ENCODE measurements around the gene PTPRQ.

PTPRQ gene

DNA sequence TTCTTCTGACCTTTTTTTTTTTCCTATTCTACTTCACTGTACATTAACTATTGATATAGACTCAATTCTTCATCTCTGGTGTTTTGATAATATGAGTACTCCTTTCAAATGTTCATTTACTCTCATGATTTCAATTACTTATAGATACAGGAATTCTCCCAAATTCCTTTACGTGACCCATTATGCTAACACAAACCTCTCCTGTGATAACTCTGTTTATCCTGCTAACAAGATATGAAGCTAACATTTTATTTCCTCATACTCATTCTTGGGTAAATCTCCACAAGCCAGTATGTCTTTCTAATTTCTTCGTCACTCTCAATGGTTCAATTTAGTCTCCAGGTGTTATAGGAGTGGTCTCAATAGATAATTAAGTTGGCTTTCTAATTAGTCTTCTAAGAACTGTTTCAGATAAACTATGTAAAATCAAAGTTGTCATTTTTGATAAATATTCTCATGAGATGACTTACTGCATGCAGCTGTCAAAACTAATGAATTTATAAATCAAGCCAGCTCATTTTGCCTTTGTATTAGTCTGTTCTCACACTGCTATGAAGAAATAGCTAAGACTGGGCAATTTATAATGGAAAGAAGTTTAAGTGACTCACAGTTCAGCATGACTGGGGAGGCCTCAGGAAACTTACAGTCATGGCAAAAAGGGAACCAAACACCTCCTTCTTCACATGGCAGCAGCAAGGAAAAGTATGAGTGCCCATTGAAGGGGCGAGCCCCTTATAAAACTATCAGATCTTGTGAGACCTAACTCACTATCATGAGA is 132.8 kb downstream of the PTPRQ start:
- no peaks in the 10 kb centered on the region for H3K27me3 Mint-ChIP-seq
- no peak overlapping the region for H3K4me3 Mint-ChIP-seq
- no peak for DNase-seq

DNA sequence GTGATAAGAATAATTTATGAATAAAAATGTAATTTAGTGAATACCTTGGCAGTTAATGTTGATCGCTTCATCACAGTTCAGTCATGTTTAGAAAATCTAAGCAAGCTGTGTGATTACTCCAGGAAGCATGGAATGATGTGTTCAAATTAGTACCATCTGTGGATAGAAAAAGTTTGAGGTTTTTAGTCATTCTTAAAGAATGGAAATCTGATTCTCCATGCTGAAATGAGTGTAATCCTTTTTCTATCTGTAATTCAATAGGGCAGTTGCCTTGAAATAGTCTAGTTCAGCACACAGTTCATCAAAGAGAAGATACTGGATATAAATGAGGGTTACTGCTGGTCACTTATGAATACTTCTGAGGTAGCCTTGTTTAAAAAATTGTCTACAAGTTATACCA is 136.2 kb downstream of the PTPRQ start:
- H3K9me3 Mint-ChIP-seq, result peaks cover 13% of the 10 kb centered on the region
- H3K4me1 Mint-ChIP-seq (ENCODE audit: low read depth), result no peaks in the 10 kb centered on the region
- no peak for DNase-seq
- no peaks in the 10 kb centered on the region for H3K36me3 Mint-ChIP-seq (ENCODE audit: low read depth)
- H3K27me3 Mint-ChIP-seq, result no peaks in the 10 kb centered on the region
- H3K27ac Mint-ChIP-seq, result no peak overlapping the region
- no peak overlapping the region for H3K4me3 Mint-ChIP-seq

More for the DNA sequence above, 132.8 kb downstream of the PTPRQ start:
- Mint-ChIP-seq H3K4me1 (ENCODE audit: low read depth) (no peaks in the 10 kb centered on the region), H3K9me3 (peaks cover 13% of the 10 kb centered on the region), H3K27ac (no peak overlapping the region), H3K36me3 (ENCODE audit: low read depth) (no peaks in the 10 kb centered on the region)

DNA sequence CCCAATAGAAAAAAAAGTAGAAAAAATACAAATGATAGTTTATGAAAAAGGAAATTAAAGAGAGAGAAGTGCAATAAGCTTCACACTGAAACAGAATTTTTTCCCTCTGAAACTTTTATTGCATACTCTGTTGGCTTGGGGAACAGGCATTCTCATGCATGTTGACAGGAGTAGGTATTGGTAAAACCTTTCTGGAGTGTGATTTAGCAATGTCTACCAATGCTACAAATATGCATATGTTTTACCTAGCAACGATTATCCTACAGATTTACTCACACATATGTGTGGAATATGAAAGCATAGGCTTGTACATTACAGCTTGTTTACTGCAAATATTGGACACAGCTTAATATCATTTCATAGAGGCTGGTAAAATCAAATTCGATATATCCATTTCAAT is 137.7 kb downstream of the PTPRQ start:
- H3K4me3 Mint-ChIP-seq, result no peak overlapping the region

DNA sequence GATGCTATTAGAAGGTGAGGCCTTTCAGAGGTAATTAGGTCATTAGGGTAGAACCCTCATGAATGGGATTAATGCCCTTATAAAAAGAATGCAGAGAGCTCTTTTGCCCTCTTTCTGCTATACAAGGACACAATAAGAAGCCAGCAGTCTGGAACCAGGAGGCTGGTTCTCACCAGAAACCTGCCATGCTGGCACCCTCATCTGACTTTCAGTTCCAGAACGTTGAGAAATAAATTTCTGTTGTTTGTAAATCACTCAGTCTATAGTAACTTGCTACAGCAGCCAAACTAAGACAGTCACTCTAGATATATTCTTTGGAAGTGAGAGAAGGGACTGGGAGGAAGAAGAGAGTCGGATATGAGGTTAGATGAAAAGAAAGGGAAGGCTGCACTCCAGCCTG is 138.4 kb downstream of the PTPRQ start:
- H3K4me3 Mint-ChIP-seq, result no peak overlapping the region
- H3K36me3 Mint-ChIP-seq (ENCODE audit: low read depth), result no peaks in the 10 kb centered on the region
- DNase-seq, result no peak
- H3K4me1 Mint-ChIP-seq (ENCODE audit: low read depth), result no peaks in the 10 kb centered on the region
- H3K27ac Mint-ChIP-seq, result no peak overlapping the region
- no peaks in the 10 kb centered on the region for H3K27me3 Mint-ChIP-seq
- H3K9me3 Mint-ChIP-seq, result peaks cover 9% of the 10 kb centered on the region

More for the DNA sequence above, 137.7 kb downstream of the PTPRQ start:
- H3K4me1 Mint-ChIP-seq (ENCODE audit: low read depth), result no peaks in the 10 kb centered on the region
- H3K27ac Mint-ChIP-seq, result no peak overlapping the region
- H3K9me3 Mint-ChIP-seq, result peaks cover 10% of the 10 kb centered on the region
- DNase-seq, result no peak
- no peaks in the 10 kb centered on the region for H3K27me3 Mint-ChIP-seq
- no peaks in the 10 kb centered on the region for H3K36me3 Mint-ChIP-seq (ENCODE audit: low read depth)

DNA sequence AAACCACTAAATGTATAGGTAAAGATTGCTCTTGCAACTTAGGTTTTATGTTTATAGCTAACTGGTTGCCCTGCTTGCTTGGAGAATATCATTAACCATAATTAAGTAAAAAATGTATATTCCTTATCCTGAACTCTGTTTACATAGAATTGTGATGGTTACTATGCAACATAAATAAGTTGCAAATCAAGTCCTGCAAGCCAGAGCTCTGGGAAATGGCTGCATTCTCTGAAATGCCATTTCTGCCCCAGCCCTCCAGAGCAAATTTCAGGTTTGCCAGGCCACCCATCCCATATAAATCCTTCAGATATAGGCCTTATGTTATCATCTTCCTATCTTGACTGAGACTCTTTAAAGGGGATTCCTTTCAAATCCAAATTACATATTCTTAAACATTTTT is 145.0 kb downstream of the PTPRQ start:
- DNase-seq, result no peak
- no peak overlapping the region for H3K4me3 Mint-ChIP-seq
- H3K27me3 Mint-ChIP-seq, result no peaks in the 10 kb centered on the region
- no peaks in the 10 kb centered on the region for H3K4me1 Mint-ChIP-seq (ENCODE audit: low read depth)
- H3K36me3 Mint-ChIP-seq (ENCODE audit: low read depth), result no peaks in the 10 kb centered on the region
- no peak overlapping the region for H3K27ac Mint-ChIP-seq
- H3K9me3 Mint-ChIP-seq, result peaks cover 6% of the 10 kb centered on the region

DNA sequence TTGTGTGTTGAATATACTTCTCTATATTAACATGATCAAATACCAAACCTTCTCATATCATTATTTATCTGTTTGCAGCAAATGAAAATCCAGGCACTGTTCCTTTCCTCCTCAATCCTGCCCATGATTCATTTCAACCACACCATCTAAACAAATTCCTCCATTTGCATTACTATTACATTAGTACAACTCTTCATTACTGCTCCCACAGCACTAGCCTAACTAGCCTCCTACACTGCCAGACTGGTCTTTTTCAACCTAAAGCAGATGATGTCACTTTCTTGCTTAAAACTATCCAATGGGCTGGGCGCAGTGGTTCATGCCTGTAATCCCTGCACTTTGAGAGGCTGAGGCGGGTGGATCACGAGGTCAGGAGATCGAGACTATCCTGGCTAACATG is 146.1 kb downstream of the PTPRQ start:
- Mint-ChIP-seq H3K9me3 (peaks cover 6% of the 10 kb centered on the region), H3K4me1 (ENCODE audit: low read depth) (no peaks in the 10 kb centered on the region), H3K27ac (no peak overlapping the region), H3K36me3 (ENCODE audit: low read depth) (no peaks in the 10 kb centered on the region), H3K4me3 (no peak overlapping the region), H3K27me3 (no peaks in the 10 kb centered on the region)
- DNase-seq, result no peak

DNA sequence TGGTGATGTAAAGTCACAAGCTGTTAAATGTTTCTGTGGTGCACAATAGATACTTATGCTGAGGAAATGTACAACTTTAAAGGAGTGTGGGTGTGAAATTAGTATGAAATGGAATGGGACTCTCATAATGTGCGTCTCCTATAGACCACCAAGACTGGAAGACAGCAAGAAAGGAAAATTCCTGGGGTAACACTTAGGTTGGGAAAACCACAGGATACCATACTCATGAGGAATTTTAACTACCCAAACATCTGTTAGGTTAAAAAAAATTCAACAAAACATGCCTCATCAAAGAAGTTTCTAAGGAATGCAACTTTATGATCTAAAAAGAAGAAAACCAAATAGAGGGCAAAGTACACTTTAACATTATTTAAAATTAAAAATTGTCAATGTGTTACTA is 149.7 kb downstream of the PTPRQ start:
- no peak for DNase-seq
- Mint-ChIP-seq H3K4me1 (ENCODE audit: low read depth) (no peaks in the 10 kb centered on the region), H3K9me3 (peaks cover 3% of the 10 kb centered on the region)

DNA sequence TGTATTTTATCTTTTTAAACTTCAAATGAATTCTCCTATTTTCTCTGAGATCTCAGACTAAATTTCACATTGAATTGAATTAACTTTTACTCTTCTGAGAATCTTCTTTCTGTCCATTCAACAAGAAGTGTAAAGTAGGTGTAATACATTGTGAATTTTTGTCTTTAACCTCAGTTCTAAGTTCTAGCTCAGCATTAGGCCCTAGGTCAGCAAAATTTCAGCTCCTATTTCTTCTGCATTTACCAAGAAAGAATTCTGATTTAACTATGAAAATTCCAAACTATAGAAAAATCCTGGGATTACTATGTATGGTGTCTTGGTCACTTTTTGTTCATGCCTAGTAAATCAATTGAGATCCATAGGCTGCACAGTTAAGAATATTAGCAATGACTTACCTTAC is 152.5 kb downstream of the PTPRQ start:
- H3K36me3 Mint-ChIP-seq (ENCODE audit: low read depth), result no peaks in the 10 kb centered on the region
- H3K27me3 Mint-ChIP-seq, result no peaks in the 10 kb centered on the region
- DNase-seq, result no peak
- no peaks in the 10 kb centered on the region for H3K4me1 Mint-ChIP-seq (ENCODE audit: low read depth)
- H3K9me3 Mint-ChIP-seq, result no peaks in the 10 kb centered on the region
- H3K4me3 Mint-ChIP-seq, result no peak overlapping the region
- H3K27ac Mint-ChIP-seq, result no peak overlapping the region

More for the DNA sequence above, 149.7 kb downstream of the PTPRQ start:
- Mint-ChIP-seq H3K4me3 (no peak overlapping the region), H3K36me3 (ENCODE audit: low read depth) (no peaks in the 10 kb centered on the region), H3K27me3 (no peaks in the 10 kb centered on the region), H3K27ac (no peak overlapping the region)

DNA sequence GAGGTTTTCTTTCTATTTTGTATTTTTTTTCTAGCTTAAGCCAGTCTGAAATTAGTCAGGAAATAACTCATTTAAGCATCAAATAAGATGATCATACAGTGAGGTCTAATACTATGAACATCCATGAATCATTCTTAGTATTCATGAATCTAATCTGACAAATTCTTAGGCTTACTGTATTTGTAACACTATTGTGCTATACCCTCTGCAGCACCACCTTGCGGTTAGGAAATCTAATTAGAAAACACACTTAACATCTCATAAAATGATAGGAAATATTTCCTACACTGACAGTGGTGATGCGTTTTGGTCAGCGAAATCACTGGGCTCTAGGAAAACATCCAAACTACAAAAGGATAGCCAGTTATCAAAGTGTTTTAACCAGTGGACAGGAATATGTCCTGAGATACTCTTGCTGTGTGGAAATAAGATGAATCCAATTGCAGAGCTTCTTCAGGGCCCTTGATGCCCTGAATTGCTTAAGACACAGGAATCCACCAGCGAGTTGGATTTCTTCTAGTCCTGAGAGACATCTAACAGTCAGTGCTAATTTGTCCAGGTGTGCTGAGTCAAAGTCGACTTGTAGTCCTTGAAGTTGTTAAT is 154.1 kb downstream of the PTPRQ start:
- Mint-ChIP-seq H3K9me3 (no peaks in the 10 kb centered on the region), H3K27ac (no peak overlapping the region), H3K36me3 (ENCODE audit: low read depth) (no peaks in the 10 kb centered on the region), H3K4me1 (ENCODE audit: low read depth) (no peaks in the 10 kb centered on the region), H3K4me3 (no peak overlapping the region), H3K27me3 (no peaks in the 10 kb centered on the region)
- DNase-seq, result no peak

DNA sequence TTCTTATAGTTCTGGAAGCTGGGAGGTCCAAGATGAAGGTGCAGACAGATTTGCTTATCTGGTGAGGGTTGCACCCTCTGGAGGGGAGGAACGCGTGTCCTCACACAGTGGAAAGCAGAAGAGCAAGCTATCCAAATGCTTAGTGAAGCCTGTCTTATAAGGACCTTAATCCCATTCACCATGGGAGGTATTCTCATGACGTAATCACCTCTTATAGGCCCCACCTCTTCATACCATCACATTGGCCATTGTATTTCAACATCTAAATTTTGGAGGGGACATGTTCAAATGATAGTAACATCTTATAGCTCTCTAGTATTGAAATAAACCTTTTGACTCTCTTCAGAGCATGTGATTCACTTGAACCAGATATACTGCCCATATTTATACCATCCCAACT is 158.4 kb downstream of the PTPRQ start:
- Mint-ChIP-seq H3K36me3 (ENCODE audit: low read depth) (no peaks in the 10 kb centered on the region), H3K4me3 (no peak overlapping the region), H3K4me1 (ENCODE audit: low read depth) (no peaks in the 10 kb centered on the region), H3K9me3 (no peaks in the 10 kb centered on the region), H3K27me3 (no peaks in the 10 kb centered on the region), H3K27ac (no peak overlapping the region)
- no peak for DNase-seq

DNA sequence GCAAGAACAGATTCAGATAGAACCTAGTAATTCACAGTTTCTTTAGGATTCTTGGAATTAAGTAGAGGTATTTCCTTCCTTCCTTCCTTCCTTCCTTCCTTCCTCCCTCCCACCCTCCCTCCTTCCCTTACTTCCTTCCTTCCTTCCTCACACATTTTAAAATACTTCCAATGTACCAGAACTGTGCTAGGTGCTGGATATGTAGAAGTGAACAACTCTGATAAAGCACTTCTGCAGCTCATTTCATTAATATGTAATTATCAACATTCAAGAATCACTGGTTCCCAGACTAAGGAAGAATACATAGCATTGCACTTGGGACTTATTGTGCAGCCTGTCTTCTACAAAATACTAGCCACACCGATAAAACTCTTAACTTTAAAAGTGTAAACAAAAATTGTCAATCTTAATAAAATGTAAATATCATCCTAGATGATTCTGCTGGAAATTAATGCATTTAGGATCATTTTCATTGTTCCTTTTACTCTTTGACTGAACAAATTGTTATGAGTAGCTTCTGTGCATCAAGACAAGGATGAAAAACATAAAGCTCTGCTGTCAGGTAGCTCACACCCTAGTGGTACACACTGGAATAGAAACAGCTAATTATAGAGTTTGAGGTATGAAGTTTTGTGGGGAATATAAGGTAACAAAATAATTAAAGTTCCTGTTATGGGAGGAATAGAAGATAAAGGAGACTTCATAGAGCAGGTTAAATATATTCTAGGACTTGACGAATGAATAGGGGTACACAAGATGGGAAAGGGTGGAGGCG is 163.5 kb downstream of the PTPRQ start:
- no peak for DNase-seq
- Mint-ChIP-seq H3K36me3 (ENCODE audit: low read depth) (no peaks in the 10 kb centered on the region), H3K4me1 (ENCODE audit: low read depth) (no peaks in the 10 kb centered on the region), H3K4me3 (no peak overlapping the region), H3K9me3 (no peaks in the 10 kb centered on the region), H3K27ac (no peak overlapping the region), H3K27me3 (no peaks in the 10 kb centered on the region)

DNA sequence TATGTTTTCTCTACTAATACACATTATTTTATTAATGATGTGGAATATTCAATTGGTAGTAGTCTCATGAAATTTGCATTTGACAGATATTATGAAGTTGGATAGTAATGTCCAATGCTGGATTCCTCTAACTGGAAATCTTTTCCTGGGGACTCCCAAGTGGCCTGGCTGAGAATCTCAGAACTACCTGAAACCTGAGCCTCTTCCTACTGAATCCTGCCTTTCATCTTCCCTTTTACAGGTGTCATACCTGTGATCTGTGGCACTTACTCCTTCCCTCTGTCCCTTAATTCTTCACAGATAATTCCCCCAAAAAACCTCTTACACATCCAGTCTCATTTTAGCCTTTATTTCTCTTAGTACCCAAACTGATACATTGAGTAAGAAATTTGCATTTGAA is 173.7 kb downstream of the PTPRQ start:
- no peaks in the 10 kb centered on the region for H3K36me3 Mint-ChIP-seq (ENCODE audit: low read depth)
- no peaks in the 10 kb centered on the region for H3K27me3 Mint-ChIP-seq
- no peaks in the 10 kb centered on the region for H3K4me1 Mint-ChIP-seq (ENCODE audit: low read depth)
- no peak overlapping the region for H3K27ac Mint-ChIP-seq
- DNase-seq, result no peak
- H3K4me3 Mint-ChIP-seq, result no peak overlapping the region
- H3K9me3 Mint-ChIP-seq, result peaks cover 2% of the 10 kb centered on the region

DNA sequence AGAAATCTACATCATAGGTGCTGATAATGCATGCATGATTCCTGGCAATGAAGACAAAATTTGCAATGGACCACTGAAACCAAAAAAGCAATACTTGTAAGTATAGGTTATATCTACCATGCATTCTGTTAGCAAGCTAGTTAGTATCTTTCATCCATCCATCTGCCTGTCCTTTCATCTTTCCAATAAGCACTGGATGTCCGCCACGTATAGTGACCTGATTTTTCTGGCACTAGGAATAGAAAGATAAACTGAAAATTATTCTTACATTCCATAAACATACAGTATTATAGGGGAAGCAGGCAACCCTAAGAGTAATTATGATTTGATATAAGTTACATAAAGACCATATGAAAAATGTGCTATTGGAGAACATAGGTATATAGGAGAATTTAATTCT is 176.2 kb downstream of the PTPRQ start:
- Mint-ChIP-seq H3K27ac (no peak overlapping the region), H3K4me3 (no peak overlapping the region), H3K27me3 (no peaks in the 10 kb centered on the region), H3K36me3 (ENCODE audit: low read depth) (no peaks in the 10 kb centered on the region), H3K4me1 (ENCODE audit: low read depth) (no peaks in the 10 kb centered on the region), H3K9me3 (peaks cover 2% of the 10 kb centered on the region)
- no peak for DNase-seq

DNA sequence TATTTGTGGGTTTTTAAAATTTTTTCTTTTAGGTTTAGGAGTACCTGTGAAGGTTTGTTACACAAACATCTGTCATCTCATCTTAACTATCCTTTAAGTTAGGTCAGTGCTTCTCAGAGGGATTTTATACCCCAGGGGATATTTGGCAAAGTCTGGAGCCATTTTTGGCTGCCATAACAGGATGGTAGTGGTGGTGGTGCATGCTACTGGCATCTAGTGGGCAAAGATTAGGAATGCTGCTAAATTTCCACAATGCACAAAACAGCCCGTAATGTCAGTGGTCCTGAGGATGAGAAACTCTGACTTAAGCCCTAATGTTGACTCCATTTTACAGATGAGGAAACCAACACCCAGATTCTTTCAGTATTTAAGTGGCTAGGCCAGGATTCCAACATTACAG is 178.2 kb downstream of the PTPRQ start:
- Mint-ChIP-seq H3K4me1 (ENCODE audit: low read depth) (no peaks in the 10 kb centered on the region), H3K9me3 (peaks cover 2% of the 10 kb centered on the region), H3K27ac (no peak overlapping the region), H3K4me3 (no peak overlapping the region), H3K36me3 (ENCODE audit: low read depth) (no peaks in the 10 kb centered on the region), H3K27me3 (no peaks in the 10 kb centered on the region)
- no peak for DNase-seq

DNA sequence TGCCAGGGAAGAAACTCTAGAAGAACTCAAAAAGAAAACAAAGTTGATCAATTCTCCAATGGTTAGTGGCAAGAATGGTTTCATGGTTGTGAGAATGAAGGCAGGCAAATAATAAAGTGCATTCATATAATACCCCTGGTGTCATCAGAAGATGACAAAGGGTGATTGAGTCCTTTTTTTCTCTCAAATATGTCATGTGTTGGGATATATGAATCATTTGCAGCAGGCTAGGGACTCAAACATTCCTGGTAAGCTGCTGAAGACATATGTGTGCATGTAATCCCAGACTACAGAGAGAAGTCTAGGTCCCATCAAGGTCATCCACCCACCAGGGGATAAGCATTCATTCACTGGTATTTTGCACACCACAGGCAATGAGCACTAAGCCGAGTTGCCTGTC is 181.0 kb downstream of the PTPRQ start:
- Mint-ChIP-seq H3K36me3 (ENCODE audit: low read depth) (no peaks in the 10 kb centered on the region), H3K4me1 (ENCODE audit: low read depth) (no peaks in the 10 kb centered on the region), H3K27ac (no peak overlapping the region), H3K4me3 (no peak overlapping the region), H3K9me3 (peaks cover 2% of the 10 kb centered on the region), H3K27me3 (no peaks in the 10 kb centered on the region)
- DNase-seq, result no peak
